AG08396 (cell line): ENCODE measurements around the gene DHPS.

Experiments
- DNase-seq: peaks from one replicate; pipeline ENCODE4 v3.0.0; 2012; ENCODE audit warnings: low spot score, mixed read lengths

DHPS gene

DNA sequence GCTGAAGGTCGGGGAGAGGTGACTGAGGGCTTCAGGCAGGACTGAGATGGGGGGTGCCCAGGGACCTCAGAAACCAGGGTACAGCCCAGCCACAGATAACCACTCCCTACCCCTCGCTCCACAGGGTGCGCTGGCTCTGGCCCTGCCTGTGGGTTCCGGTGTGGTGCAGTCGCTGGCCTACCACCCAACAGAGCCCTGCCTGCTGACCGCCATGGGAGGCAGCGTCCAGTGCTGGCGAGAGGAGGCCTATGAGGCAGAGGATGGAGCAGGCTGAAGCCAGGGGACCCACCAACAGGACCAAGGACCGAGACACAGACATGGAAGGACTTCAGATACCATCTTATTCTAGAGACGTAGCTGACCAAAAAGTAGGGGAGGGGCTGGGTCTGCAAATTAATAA, 6.3 kb downstream of the DHPS start:
- DNase-seq: no peak

DNA sequence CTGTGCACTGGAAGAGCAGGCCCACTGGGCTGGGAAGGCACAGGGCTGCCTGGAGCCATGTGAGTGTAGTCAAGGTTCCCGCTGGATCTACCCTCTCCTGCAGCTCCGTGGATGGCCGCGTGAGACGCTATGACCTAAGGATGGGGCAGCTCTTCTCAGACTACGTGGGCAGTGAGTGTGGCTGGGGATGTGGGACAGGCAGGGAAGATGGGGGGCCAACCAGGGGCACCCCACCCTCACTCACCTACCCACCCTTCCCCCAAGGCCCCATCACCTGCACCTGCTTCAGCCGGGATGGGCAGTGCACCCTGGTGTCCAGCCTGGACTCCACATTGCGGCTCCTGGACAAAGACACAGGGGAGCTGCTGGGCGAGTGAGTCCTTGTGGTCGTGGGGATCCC, 8.9 kb downstream of the DHPS start:
- DNase-seq: no peak

DNA sequence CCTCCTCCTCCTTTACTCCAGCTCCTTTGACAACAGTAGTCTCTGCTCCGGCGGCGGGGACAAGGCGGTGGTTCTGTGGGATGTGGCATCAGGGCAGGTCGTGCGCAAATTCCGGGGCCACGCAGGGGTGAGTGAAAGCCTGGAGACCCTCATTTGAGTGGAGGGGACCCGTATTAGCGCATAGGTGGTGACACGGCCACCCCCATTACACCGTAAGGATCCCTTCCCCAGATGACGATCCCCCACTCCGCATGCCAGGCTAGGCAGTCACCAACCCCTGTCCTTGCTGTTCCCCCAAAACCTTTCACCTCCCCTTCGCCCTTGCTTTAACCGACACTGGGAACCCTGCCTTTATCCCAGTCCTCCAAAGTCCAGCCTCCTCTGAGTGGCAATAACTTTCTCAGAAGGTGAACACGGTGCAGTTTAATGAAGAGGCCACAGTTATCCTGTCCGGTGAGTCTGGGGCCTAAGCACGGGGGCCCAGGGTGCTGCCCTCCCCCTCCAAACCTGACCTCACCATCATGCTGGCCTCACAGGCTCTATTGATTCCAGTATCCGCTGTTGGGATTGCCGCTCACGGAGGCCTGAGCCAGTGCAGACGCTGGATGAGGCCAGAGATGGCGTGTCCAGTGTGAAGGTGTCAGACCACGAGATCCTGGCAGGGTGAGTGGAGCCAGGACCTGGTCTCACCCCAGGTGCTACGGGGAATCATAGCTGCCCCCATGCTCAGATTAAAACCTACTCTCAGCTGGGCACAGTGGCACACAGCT, 11.3 kb downstream of the DHPS start:
- no peak for DNase-seq

DNA sequence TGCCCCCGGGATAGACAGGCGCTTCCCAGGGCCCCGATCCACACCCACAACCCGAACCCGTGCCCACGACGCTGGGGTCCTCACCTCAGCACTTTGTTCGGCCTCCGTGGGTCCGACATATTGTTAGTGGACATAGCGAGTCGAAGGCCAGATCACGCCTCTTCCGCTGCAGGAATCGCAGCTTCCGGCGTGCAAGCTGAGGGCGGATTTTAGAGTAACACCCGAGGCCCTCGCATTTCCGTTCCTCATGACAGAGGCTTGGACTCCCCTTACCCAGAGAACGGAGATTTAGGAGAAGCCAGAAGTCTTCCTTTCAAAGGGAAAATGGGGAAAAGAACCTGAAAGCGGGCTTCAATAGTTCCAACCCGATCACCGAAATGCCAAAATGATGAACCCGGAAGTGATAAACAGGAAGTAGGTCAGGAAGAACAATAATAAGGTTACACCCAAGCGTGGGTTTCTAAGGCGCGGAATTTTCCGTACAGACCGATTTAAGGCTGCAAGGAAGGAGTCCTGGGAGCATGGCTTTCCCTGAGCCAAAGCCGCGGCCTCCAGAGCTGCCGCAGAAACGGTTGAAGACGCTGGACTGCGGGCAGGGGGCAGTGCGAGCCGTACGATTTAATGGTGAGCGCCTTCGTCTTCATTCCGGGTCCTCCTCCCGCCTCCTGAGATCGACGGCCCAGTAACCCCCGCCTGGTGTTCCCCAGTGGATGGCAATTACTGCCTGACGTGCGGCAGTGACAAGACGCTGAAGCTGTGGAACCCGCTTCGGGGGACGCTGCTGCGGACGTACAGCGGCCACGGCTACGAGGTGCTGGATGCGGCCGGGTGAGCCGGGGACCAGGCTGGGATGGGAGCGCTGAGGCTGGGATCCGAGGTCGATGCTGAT, 12.2 kb downstream of the DHPS start:
- DNase-seq: peak; percentile 86

DNA sequence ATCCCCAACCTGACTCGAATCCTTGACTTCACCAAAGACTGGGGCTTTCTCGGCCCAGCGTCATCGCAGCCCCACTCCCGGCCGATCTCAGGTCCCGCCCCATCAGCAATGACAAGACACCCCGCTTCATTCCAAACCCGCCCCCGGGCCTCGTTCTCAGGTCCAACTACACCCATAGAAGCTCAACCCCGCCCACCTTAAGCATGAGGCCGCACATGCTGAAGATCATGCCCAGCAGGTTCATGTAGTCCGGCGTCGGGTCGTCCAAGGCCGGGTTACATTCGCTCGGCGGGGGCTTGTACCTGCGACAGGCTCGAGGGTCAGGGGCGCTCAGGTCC, 12.8 kb downstream of the DHPS start:
- peak; percentile 68 for DNase-seq

DNA sequence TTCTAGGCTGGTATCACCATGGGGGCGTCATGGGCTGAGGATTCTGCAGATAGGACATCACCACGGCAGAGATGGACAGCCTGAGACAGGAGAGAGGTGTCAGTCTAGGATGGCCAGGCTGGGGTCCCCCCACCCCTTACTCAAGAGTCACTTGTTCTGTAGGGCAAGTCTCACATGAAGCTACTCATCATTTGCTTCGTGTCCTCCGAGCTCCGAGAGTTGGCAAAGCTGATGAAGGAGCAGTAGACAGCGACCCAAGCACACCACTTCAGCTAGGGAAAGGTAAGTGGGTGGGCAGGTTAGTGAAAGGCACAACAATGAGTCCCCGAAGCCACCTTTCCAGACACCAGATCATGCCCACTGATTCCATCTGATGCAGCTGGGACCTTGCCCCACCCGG, 13.3 kb downstream of the DHPS start:
- DNase-seq: no peak

DNA sequence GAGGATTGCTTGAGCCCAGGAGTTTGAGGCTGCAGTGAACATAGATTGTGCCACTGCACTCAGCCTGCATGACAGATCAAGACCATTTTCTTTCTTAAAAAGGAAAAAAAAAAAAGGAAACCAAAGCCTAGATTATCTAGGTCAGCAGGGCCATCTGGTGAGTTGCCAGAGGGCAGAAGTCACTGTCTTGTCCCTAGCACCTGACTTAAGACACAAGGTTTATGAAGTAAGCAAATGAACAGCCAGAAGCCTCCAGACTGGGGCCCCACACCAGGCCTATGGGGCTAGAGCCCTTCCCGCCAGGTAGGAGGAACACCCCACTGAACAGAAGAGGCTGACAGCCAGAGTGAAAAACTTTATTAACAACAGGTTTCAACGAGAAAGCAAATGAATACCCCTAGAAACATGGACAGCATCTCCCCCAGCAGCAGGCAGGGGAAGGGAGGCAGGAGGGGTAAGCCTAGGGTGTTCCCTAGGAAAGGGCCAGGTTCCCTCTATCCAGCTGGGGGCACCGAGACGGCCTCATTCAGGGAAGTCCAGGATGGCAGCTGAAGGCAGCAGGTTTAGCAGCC, 13.9 kb downstream of the DHPS start:
- no peak for DNase-seq

DNA sequence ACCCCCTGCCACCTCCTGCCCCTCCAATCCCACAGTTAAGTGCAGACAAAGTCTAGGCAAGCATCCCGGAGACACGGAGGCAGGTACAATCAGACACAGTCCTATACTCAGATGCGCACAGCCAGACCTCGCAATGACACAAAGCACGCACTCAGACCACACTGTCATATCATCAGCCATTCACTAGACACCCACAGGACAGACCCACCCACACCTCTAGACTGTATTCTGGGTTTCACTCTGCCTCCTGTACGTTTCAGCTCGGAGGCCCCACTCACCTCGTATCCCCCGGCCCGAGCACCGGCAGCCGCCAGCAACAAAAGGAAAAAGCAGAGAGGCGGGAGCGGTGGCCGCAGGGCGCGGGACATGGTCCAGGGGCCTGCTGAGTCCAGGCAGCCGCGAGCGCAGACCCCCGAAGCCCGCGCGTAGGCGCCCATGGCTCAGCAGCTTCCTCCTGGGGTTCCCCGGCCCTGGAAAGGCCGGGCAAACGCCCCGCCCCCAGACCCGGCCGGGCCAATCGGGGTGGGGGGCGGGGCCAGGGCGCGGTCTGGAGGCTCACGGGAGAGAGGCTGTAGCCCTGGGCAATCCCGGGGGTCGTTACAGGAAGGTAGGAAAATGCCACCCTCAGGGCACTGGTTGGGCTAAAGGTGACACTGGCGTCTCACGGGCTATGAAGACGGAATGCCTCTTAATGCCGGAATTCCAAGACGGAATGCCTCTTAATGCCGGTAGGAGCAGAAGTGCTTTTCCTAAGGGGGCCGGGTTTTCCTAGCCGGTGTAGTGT, 15.2 kb downstream of the DHPS start, which contains the start of the genes MAN2B1 and WDR83:
TSS of gene MAN2B1 (minus strand) at position 478 of the 784 bp plus-strand sequence. CDS start at position 437, 41 bp downstream.
TSS of gene WDR83 (plus strand) at position 543 of the 784 bp plus-strand sequence. CDS start 2,984 bp downstream, outside the sequence.
- DNase-seq: peak; percentile 96

DNA sequence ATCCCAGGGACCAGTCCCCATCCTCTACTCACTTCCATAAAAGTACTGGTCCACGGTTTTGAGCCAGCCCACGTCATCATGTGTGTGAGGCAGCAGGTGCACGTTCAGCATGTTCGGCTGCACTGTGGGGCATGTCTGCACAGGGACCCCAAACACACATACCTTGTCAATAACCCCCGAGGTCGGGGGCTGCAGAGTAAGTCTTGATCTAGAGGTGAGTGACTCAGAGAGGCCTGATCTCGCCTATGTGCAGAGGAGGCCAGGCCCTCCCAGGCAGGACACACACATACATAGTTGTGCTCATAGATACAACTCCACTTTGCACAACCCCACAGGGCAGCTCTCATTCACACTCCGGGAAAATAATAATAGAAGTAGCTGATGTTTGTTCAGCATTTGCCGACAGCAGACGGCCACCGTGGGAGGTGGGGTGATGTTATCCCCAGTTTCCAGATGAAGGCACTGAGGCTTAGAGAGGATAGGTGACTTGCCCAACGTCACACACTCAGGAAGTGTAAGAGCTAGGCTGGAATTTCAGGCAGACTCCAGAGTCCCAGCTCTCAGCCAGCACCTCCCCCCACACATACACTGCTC, 15.9 kb downstream of the DHPS start:
- no peak for DNase-seq

DNA sequence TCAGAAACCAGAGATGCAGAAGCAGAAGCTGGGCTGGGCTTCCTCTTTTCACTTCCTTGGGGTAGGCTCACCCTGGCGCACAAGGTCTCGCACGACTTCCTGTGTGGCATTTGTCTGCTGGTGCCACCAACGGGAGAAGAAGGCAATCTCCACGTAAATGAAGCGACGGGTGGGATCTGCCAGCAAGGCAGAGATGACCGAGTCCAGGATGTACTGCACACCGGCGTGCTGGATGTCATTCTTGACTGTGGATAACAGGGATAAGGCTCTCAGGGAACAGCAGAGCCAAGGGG, 16.5 kb downstream of the DHPS start:
- no peak for DNase-seq

DNA sequence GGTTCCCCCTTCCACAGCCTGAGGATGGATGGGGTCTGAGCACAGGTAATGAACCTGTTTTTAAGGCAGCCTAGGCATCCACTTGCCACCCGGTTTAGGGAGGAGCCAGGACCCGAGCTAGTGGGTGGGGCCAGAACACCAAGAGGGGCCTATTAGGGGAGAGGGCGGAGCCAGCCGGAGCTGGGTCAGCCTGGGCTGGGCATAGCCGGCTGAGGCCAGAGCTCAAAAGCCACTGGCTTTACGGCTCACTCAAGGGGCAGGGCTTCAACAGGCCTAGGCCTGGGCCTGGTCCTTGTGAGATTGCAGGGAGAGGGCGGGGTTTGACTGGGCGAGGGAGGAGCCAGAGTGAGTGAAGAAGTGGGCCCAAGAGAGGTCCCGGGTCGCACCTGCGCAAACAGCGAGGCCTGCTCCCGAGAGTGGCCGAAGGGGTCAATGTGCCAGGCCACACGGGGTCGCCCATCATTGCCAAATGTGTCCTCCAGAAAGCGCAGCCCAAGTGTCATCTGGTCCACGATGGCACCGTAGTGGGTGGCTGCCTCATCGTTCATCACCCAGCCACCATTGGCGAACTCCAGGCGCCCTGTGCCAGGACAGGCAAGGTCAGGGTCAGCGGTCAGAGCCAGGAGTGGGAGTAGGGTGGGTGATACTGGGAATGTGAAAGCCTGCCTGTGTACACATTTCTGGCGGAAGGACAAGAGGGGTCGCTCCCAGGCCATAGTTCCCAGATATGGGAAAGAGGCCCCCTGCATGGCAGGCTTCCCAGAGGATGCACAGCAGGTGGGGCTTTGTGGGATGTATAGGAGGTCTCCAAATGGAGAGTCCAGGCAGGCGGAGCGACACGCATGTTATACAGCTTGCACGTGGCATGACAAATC, 17.0 kb downstream of the DHPS start:
- DNase-seq: peak; percentile 45

DNA sequence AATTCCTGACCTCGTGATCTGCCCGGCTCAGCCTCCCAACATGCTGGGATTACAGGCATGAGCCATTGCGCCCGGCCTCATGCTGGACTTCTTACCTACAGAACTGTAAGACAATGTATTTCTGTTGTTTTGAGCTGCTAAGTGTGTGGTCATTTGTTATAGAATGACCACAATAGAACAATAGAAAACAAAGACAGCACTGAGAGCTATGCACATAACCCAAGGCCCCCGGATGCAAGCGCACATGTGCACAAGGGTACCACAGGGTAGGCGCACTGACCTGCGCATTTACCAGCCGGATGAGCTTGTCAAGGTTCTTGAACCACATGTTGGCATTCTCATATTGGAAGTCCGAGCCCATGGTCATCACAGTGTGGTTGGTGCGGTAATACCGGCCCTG, 20.7 kb downstream of the DHPS start:
- no peak for DNase-seq

DNA sequence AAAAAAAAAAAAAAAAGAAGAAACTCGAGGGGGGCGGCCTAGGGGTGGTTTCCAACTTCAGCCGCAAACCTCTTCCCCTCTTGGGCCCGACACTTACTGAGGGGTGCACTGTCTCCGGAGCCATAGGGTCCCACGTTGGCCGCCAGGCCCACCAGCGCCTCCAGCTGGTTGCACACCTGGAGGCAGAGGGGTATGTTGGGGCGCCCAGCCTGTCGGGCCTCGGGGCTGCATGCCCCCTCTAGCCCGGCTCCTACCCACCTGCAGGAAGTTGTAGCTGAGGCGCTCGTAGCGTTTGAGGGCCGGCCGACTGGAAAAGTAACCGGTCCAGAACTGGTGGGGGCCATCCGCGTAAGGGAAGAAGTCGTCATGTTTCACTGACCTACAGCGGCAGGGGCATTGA, 23.7 kb downstream of the DHPS start:
- DNase-seq: no peak

DNA sequence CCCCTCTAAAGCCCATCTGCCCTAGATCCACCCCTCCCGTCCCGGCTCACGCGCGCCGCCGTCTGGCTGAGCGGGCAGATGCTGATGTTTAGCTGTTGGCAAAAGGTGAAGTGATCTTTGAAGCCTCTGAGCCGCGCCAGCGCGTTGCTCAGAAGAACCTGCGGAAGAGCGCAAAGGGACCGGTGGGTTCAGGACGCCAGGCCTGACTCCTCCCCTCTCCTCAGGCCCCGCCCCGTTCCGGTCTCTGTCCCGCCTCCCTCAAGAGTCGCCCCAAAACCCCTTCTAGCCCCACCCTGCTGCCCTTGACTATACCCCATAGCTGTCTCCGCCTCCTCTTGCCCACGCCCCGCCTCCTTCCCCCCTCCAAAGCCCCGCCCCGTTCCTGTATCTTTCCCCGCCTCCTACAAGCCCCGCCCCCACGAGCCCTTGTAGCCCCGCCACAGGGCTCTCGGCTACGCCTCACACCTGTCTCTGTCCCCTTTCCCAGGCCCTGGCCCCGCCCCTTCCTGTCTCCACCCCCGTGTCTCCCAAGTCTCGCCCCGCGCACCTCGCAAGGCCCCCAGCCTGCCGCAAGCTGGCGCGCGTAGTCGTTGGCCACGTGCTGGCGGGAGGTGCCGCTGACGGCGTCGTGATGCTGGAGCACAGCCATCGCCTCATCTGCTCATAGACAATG, 24.6 kb downstream of the DHPS start:
- peak; percentile 36 for DNase-seq

DNA sequence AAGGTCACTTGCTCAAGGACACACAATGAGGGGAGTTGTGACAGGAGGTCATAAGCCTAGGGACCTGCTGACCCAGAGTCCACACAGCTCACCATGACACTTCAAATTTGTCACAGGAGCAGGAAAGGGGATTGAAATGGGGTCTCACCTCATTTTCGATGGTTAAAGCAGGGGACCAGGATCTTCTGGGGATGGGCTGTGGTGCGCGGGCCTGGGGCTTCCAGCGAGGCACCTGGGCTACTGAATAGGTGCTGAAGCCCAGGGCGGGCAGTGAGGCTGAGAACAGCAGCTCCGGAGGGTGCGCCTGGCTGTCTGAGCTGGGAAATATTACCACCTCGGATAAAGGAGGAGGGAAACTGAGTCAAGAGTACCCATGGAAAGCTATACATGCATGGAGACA, 26.1 kb downstream of the DHPS start:
- DNase-seq: no peak

DNA sequence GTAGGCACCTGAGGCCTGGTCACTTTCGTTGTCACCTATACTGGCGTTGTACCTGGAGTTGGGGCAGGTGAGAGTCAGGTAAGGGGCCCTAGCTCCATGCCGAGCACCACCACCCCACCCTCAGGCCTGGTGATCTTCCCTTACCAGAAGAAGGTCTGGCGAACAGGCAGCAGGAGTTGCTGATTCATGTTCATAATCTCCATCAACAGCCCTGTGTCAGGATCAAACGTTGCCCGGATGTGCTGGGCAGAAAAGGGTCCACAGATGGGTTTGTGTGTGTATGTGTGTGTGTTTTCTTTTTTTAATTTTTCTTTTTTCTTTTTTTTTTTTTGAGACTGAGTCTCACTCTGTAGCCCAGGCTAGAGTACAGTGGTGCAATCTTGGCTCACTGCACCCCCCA, 29.5 kb downstream of the DHPS start:
- no peak for DNase-seq

DNA sequence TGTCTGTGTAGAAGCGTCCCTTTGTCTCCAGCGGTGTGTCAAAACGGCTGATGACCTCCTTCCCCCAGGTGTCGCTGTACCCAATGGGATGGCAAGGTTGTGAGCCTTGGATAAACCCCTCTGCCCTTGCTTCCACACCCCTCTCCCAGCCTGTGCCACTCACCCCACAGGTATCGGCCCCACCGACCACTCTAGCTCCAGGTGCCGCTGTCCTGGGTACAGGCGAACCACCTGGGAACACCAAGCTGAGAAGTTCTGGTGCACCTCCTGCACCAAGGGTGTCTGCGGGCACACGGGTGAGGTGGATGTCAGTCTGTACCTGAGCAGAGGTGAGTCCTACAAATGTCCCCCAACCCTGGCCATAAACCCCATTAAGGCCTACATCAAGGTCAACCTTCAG, 31.7 kb downstream of the DHPS start:
- no peak for DNase-seq

DNA sequence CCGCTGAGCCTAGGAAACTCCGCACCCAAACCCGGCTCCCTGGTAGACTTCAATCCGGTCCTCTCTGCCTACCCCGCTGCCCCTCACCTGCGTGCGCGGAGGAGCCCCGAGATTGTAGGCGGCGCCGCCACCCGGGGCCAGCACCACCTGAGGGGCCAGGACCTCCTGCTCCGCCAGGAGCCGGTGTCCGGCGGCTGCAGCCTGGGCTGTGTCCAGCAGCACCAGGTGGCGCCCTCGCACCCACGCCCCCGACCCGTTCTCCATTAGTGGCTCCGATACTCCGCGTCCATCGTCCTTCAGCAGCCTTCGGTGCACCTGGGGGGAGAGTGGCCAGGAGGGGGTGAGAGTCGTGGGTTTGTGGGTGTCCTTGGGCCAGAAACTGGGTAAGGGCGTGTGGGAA, 33.6 kb downstream of the DHPS start:
- peak; percentile 25 for DNase-seq

DNA sequence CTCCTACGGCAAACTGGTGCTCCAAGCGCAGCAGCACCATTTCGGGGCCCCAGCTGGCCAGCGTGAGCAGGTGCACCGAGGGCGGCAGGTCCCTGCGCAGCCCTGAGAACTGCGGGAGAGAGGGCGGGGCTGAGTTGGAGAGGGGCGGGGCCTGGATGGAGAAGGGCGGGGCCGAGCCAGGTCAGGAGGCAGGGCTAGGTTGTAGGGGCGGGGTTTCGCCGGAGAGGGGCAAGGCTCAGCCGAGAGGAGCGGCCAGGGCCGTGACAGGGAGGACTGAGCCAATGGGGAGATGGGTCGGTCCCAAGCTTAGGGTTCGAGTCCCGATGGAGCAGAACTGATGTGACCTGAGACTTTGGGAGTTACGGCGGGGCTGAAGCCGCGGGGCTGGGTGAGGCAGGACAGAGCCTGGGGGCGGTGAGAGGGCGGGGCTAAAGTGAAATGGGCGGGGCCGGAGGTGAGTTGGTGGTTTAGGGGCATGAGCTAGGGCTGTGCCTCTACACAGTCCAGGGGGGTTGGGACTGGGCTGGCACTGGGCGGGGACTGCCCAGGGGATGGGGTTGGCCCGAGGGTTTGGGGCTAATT, 34.1 kb downstream of the DHPS start:
- DNase-seq: peak; percentile 78

DNA sequence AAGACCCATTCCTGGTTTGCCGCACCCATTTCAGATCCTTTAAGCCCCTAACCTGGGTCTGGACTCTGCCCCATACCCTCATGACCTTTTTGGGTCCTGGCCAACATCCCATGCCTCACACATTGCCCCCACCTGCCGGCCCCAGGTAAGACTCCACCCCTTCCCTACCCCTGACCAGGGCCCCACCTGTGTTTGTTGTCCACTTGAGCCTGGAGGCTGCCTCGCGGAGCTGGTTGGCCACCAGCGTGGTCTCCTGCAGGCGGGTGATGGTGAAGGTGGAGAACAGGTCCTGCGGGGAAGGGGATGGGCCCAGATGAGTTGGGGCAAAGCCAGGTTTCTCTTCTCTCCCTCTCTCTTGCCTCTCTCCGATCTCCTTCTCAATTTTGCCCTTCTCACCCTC, 34.6 kb downstream of the DHPS start:
- DNase-seq: no peak
